Measurements from ENCODE around the gene RABGAP1.
A peak's percentile ranks its signal among the peaks of the same experiment; 100 is the strongest.

RABGAP1 gene

DNA sequence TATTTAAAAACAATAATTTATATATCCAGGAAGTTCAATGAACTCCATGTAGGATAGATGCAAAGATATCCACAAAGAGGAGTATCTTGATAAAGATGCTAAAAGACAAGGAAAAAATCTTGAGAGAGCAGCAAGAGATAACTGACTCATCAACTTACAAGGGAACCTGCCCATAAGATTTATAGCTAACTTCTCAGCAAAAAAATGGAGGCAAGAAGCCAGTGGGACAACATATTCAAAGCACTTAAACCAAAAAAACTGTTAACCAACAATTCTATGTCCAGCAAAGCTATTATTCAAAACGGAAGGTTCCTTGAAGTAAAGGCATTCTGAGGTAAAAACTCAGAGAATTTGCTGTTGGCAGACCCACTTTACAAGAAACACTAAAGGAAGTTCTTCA, 20.3 kb downstream of the RABGAP1 start:
- Mint-ChIP-seq H3K9me3 (no peaks in the 10 kb centered on the region), H3K27me3 (no peaks in the 10 kb centered on the region), H3K27ac (no peak overlapping the region), H3K4me3 (no peak overlapping the region), H3K36me3 (ENCODE audit: low read depth) (peaks cover 75% of the 10 kb centered on the region), H3K4me1 (ENCODE audit: low read depth) (peaks cover 3% of the 10 kb centered on the region)
- DNase-seq: no peak

DNA sequence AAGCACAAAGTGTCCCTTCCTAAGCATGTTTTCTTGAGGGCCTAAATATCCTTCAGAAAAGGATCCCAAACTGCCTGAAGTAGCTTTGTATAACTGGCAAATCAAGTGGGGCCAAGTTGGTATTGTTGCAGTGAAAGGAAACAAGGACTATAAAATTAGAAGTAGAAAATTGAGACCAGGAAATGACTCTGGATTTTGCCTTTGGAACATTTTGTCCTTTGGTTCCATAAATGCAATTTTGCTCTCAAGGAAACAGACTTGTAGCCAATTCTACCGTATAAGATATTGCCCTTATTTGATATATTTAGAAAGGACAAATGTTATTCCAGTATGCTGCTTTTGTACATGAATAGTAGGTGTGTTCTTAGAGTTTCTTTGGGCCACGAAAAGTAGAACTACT, 34.4 kb downstream of the RABGAP1 start:
- Mint-ChIP-seq H3K36me3 (ENCODE audit: low read depth) (peaks cover 46% of the 10 kb centered on the region), H3K4me3 (no peak overlapping the region), H3K4me1 (ENCODE audit: low read depth) (peaks cover 3% of the 10 kb centered on the region), H3K27ac (peak overlapping the region; percentile 44), H3K27me3 (no peaks in the 10 kb centered on the region), H3K9me3 (no peaks in the 10 kb centered on the region)
- no peak for DNase-seq

DNA sequence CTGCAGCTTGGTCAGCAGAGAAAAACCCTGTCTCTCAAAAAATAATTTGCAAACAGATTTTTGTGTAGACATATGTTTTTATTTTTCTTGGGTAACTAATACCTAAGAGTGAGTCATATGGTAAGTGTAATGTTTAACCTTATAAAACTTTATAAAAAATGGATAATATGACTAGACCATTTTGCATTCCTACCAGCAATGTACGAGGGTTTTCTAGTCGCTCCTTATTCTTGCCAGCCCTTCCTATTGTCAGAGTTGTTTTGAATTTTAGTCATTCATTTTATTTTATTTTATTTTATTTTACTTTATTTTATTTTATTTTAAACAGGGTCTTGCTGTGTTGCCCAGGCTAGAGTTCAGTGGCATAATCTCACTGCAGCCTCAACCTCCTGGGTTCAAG, 37.8 kb downstream of the RABGAP1 start:
- H3K4me1 Mint-ChIP-seq (ENCODE audit: low read depth): peaks cover 3% of the 10 kb centered on the region
- no peaks in the 10 kb centered on the region for H3K9me3 Mint-ChIP-seq
- H3K4me3 Mint-ChIP-seq: no peak overlapping the region
- DNase-seq: no peak
- H3K27me3 Mint-ChIP-seq: no peaks in the 10 kb centered on the region
- H3K27ac Mint-ChIP-seq: no peak overlapping the region
- peaks cover 32% of the 10 kb centered on the region for H3K36me3 Mint-ChIP-seq (ENCODE audit: low read depth)

DNA sequence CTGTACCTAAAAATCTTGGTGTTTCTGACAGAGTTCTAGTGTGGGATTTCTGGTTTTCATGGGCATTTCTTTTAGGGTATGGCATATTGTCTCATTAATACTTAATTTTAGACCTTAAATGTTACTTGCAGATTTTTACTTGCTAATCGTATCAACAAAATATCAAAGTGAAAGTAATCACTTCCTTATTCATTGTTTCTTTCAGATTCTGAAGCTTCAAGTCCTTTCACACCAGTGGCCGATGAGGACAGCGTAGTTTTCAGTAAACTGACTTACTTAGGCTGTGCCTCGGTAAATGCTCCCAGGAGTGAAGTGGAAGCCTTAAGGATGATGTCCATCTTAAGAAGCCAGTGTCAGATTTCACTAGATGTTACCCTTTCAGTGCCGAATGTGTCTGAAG, 45.2 kb downstream of the RABGAP1 start:
- no peak overlapping the region for H3K27ac Mint-ChIP-seq
- no peak overlapping the region for H3K4me3 Mint-ChIP-seq
- H3K36me3 Mint-ChIP-seq (ENCODE audit: low read depth): peaks cover 55% of the 10 kb centered on the region
- H3K4me1 Mint-ChIP-seq (ENCODE audit: low read depth): peaks cover 5% of the 10 kb centered on the region
- no peaks in the 10 kb centered on the region for H3K9me3 Mint-ChIP-seq
- DNase-seq: no peak
- no peaks in the 10 kb centered on the region for H3K27me3 Mint-ChIP-seq

DNA sequence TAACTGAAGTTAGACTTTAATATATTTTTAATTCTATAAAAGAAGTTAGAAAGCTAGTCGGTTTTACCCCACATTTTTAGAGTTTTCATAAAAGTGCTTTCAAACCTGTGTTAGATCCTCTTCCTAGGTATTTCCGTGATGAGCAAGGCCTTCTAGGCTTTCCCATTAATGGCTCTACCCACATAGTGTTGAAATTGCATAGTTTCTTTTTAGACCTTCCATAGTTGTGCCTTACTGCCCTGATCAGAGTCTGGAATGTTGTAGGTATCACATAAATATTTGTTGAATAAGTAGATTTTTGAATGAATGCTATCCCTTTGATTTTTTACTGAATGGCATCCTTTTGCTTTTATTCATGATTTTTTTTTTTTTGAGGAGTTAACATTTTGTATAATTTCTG, 47.3 kb downstream of the RABGAP1 start:
- Mint-ChIP-seq H3K4me1 (ENCODE audit: low read depth) (peaks cover 8% of the 10 kb centered on the region), H3K27me3 (no peaks in the 10 kb centered on the region), H3K36me3 (ENCODE audit: low read depth) (peaks cover 61% of the 10 kb centered on the region), H3K9me3 (no peaks in the 10 kb centered on the region), H3K27ac (no peak overlapping the region), H3K4me3 (no peak overlapping the region)
- no peak for DNase-seq

DNA sequence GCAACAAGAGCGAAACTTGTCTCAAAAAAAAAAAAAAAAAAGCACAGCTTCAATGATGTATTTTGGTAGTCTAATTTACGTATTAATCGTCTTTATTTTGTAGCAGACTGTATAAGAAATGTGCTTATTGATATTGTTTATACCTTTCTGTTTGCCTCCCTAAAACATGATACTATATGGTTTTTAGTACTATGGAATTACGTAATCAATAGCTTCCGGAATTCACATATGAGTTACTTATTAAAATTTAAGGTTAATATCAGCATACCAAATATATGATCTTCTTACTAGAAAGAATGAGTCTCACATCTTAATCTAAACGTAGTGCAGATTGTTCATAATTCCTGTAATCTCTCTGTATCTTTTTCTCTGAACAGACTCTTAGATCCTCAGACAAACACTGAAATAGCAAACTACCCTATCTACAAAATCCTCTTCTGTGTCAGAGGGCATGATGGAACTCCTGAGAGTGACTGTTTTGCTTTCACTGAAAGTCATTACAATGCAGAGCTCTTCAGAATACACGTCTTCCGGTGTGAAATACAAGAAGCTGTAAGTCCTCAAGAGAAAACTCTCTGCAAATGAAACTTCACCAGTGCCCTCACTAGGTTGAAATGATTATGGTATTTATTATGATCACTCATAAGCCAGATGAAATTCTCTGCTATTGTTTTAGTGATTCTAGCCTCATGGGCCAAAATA, 48.3 kb downstream of the RABGAP1 start:
- Mint-ChIP-seq H3K27me3 (no peaks in the 10 kb centered on the region), H3K9me3 (no peaks in the 10 kb centered on the region)

DNA sequence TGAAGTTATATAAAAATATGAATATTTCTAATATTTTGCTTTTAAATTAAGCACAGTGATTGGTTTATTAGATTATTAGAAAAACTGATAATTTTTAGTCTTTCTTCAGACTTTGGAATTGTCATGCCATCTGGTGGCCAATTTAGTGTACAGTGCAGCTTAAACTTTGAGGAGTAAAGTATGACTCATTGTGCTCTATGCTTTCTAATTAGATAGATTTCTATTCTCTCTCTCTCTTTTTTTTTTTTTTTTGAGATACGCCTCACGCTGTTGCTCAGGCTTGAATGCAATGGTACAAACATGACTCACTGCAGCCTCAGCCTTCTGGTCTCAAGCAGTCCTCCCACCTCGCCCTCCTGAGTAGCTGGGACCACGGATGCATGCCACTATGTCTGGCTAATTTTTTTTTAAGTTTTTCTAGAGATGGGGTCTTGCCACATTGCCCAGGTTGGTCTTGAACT, 50.6 kb downstream of the RABGAP1 start:
- Mint-ChIP-seq H3K27ac (no peak overlapping the region), H3K36me3 (ENCODE audit: low read depth) (peaks cover 53% of the 10 kb centered on the region), H3K9me3 (no peaks in the 10 kb centered on the region), H3K27me3 (no peaks in the 10 kb centered on the region), H3K4me3 (no peak overlapping the region), H3K4me1 (ENCODE audit: low read depth) (peaks cover 8% of the 10 kb centered on the region)
- DNase-seq: peak; percentile 32

More for the DNA sequence above, 48.3 kb downstream of the RABGAP1 start:
- peaks cover 8% of the 10 kb centered on the region for H3K4me1 Mint-ChIP-seq (ENCODE audit: low read depth)
- peak overlapping the region; percentile 80 for H3K27ac Mint-ChIP-seq
- no peak for DNase-seq
- H3K4me3 Mint-ChIP-seq: no peak overlapping the region
- H3K36me3 Mint-ChIP-seq (ENCODE audit: low read depth): peaks cover 58% of the 10 kb centered on the region

DNA sequence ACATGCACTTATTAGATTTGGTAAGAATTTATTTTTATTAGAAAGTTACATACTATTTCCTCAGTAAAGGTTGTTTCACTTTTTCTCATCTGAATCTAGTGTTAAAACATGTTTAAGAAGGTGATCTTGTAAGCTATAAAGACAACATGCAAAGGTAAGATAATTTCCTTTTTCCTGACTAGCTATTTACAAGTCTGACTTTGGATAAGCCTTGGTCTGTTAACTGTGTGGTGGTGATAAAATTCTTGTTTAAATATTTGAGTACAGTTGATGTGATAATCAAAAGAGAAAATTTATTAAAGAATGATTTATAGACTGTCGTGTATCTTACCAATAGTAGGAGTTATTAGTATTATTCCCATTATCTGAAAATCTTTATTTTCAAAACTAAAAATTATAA, 55.8 kb downstream of the RABGAP1 start:
- Mint-ChIP-seq H3K36me3 (ENCODE audit: low read depth) (peaks cover 68% of the 10 kb centered on the region), H3K27ac (no peak overlapping the region), H3K9me3 (no peaks in the 10 kb centered on the region), H3K4me1 (ENCODE audit: low read depth) (peaks cover 4% of the 10 kb centered on the region), H3K27me3 (no peaks in the 10 kb centered on the region), H3K4me3 (no peak overlapping the region)
- no peak for DNase-seq

DNA sequence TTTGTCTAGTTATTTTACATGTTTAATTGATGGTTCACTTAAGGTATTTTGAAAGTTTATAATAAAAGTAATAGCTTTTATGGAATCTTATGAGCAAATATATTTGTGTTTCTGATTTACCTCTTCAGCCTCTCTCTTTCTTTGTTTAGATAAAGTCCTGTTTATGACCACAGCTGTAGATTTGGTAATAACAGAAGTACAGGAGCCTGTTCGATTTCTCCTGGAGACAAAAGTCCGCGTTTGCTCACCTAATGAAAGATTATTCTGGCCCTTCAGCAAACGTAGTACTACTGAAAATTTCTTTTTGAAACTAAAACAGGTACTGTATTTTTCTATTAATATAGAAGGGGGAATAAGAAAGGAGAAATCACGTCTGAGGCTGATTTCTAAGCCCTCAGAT, 57.6 kb downstream of the RABGAP1 start:
- H3K4me3 Mint-ChIP-seq: no peak overlapping the region
- no peaks in the 10 kb centered on the region for H3K9me3 Mint-ChIP-seq
- no peaks in the 10 kb centered on the region for H3K27me3 Mint-ChIP-seq
- H3K27ac Mint-ChIP-seq: no peak overlapping the region
- no peak for DNase-seq
- peaks cover 76% of the 10 kb centered on the region for H3K36me3 Mint-ChIP-seq (ENCODE audit: low read depth)
- H3K4me1 Mint-ChIP-seq (ENCODE audit: low read depth): peaks cover 2% of the 10 kb centered on the region

DNA sequence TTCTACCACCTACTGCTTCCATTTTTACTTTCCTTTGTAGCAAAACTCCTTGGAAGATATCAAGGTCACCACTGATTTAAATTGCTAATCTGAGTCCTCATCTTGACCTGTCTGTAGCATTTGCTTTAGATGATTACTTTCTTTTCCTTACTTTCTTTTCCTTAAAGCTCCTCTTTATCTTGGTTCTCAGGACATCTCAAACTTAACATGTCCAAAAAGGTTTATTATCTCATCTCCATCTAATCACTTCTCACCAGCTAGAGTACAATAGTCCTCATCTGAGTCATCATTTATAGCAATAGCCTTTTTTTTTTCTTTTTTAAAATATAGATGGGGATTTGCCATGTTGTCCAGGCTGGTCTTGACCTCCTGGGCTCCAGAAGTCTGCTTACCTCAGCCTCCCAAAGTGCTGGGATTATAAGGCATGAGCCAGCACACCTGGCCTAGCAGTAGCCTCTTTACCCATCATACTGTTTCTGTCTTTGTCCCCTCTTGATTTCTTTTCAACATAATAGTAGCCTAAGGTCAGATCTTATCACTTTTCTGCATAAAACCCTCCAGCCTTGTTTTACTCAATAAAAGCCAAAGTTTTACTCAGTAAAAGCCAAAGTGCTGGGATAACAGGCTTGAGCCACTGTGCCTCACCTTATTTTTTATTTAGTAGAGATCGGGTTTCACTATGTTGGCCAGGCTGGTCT, 59.7 kb downstream of the RABGAP1 start:
- Mint-ChIP-seq H3K9me3 (no peaks in the 10 kb centered on the region), H3K36me3 (ENCODE audit: low read depth) (peaks cover 80% of the 10 kb centered on the region), H3K4me1 (ENCODE audit: low read depth) (peaks cover 2% of the 10 kb centered on the region), H3K27ac (no peak overlapping the region), H3K27me3 (no peaks in the 10 kb centered on the region), H3K4me3 (no peak overlapping the region)
- no peak for DNase-seq

DNA sequence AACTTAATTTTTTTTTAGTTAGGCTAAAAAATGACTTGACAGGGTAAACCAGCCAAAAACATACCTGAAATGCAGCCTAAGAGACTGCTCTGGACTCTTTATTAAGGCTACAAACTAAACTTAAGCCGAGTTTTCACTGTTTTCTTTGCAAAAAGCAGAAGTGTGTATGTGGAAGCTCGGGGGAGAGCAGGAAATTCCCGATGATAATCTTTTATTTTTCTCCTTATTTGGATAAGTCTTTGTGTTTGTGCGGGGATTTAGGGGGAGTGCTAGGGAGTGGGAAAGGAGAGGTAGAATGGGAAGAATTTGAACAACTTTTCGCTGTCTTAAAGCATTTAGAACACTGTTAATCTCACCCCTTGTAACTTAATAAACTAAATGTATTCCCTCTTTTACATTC, 61.9 kb downstream of the RABGAP1 start:
- H3K4me3 Mint-ChIP-seq: no peak overlapping the region
- H3K27ac Mint-ChIP-seq: no peak overlapping the region
- DNase-seq: no peak
- no peaks in the 10 kb centered on the region for H3K9me3 Mint-ChIP-seq
- peaks cover 2% of the 10 kb centered on the region for H3K4me1 Mint-ChIP-seq (ENCODE audit: low read depth)
- H3K27me3 Mint-ChIP-seq: no peaks in the 10 kb centered on the region
- peaks cover 70% of the 10 kb centered on the region for H3K36me3 Mint-ChIP-seq (ENCODE audit: low read depth)

DNA sequence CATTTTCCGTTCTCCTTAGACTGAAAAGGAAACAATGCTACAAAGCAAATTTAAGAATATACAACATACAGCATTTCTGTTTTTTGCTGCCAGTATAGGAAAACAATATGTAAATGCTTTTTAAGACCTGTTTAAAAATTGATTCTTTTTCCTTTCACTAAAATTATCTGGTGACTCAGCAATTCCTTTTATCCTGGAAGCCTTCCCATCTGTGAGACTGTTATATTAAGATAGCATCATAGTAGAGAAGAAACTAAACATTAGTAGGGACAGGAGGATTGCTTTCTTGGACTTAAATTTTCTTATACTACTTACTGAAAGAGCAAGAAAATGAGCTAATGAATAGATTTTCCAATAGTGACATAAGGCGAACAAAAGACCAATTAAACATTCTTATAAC, 62.6 kb downstream of the RABGAP1 start:
- Mint-ChIP-seq H3K27me3 (no peaks in the 10 kb centered on the region), H3K36me3 (ENCODE audit: low read depth) (peaks cover 68% of the 10 kb centered on the region), H3K27ac (no peak overlapping the region), H3K4me1 (ENCODE audit: low read depth) (peaks cover 2% of the 10 kb centered on the region), H3K4me3 (no peak overlapping the region), H3K9me3 (no peaks in the 10 kb centered on the region)
- DNase-seq: no peak

DNA sequence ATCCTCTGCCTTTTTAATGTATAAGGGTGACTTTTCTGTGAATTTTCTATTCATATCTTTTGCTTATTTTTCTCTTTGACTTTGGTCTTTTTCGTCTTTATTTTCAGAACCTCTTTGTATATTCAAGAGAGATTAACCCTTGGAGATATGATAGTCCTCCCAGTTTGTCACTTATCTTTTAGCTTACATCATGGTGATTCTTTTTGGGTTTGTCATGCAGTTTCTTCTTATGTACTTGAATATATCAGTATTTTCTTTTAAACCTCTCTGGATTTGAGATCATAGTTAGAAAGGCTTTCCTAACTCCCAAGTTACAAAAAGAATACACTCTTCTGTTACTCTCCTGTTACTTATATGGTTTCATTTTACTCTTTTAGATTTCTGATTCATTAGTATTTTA, 65.1 kb downstream of the RABGAP1 start:
- peaks cover 56% of the 10 kb centered on the region for H3K36me3 Mint-ChIP-seq (ENCODE audit: low read depth)
- H3K9me3 Mint-ChIP-seq: no peaks in the 10 kb centered on the region

DNA sequence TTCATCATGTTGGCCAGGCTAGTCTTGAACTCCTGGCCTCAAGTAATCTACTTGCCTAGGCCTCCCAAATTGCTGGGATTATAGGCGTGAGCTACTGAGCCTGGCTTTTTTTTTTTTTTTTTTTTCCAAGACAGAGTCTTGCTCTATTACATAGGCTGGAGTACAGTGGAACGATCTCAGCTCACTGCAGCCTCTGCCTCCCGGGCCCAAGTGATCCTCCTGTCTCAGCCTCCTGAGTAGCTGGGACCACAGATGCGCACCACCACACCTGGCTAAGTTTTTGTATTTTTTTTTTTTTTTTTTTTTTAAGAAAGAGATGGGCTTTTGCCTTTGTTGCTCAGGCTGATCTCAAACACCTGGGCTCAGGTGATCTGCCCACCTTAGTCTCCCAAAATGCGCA, 66.4 kb downstream of the RABGAP1 start:
- no peaks in the 10 kb centered on the region for H3K27me3 Mint-ChIP-seq
- no peaks in the 10 kb centered on the region for H3K9me3 Mint-ChIP-seq
- H3K36me3 Mint-ChIP-seq (ENCODE audit: low read depth): peaks cover 59% of the 10 kb centered on the region
- H3K27ac Mint-ChIP-seq: no peak overlapping the region
- H3K4me1 Mint-ChIP-seq (ENCODE audit: low read depth): no peaks in the 10 kb centered on the region
- DNase-seq: no peak
- no peak overlapping the region for H3K4me3 Mint-ChIP-seq

More for the DNA sequence above, 65.1 kb downstream of the RABGAP1 start:
- Mint-ChIP-seq H3K27ac (no peak overlapping the region), H3K4me1 (ENCODE audit: low read depth) (no peaks in the 10 kb centered on the region), H3K27me3 (no peaks in the 10 kb centered on the region), H3K4me3 (no peak overlapping the region)
- DNase-seq: no peak

DNA sequence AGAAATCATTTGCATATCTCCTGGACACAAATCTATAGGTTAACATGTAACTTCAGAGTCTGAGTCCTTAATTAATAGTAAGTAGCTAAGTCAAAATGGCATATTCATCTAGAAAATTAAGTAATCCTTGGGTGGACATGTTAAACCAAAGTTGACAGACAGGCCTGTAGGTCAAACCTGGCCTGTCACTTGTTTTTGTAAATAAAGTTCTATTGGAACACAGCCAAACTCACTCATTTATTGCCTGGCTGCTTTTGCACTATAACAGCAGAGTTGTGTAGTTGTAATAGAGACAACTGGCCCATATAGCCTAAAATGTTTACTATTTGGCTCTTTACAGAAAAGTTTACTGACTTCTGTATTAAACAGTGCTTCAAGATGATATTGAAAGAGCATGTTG, 68.1 kb downstream of the RABGAP1 start:
- H3K4me1 Mint-ChIP-seq (ENCODE audit: low read depth): no peaks in the 10 kb centered on the region
- H3K27me3 Mint-ChIP-seq: no peaks in the 10 kb centered on the region
- peaks cover 65% of the 10 kb centered on the region for H3K36me3 Mint-ChIP-seq (ENCODE audit: low read depth)
- H3K27ac Mint-ChIP-seq: no peak overlapping the region
- H3K4me3 Mint-ChIP-seq: no peak overlapping the region
- no peaks in the 10 kb centered on the region for H3K9me3 Mint-ChIP-seq
- no peak for DNase-seq

Data from activated T-cell treated with anti-CD3 and anti-CD28 coated beads, Interleukin-2, amount 50 U/mL, for 24 hours (primary cell).